H9 (cell line): Measurements from ENCODE around the gene CALN1. TPM values are rescaled to one million over a fixed set of nuclear protein-coding genes. Genes with fewer than 3 reads are reported as not detected.
A peak's percentile ranks its signal among the peaks of the same experiment; 100 is the strongest.

Source experiments
- DNase-seq: peaks from one replicate; pipeline ENCODE4 v3.0.0-alpha.2; 2017
- H2AFZ ChIP-seq: one replicate; pipeline ENCODE4 v1.6.1; 2013; ENCODE audit warnings: mild to moderate bottlenecking, low read length, control low read depth, moderate library complexity
- H2AK5ac ChIP-seq: 2 replicates; pipeline ENCODE4 v1.6.1; 2013; ENCODE audit warnings: low read length, control low read depth, mixed read lengths; ENCODE audit not compliant: insufficient read length
- H2BK120ac ChIP-seq: one replicate; pipeline ENCODE4 v1.6.1; 2013; ENCODE audit warnings: low read depth, mild to moderate bottlenecking, low read length, control low read depth, inconsistent platforms; ENCODE audit not compliant: poor library complexity, severe bottlenecking
- H2BK12ac ChIP-seq: 2 replicates; pipeline ENCODE4 v1.6.1; 2013; ENCODE audit warnings: low read length, control low read depth, mixed read lengths, low read depth; ENCODE audit not compliant: insufficient read length
- H2BK15ac ChIP-seq: 2 replicates; pipeline ENCODE4 v1.6.1; 2013; ENCODE audit warnings: low read depth, low read length, control low read depth
- H2BK20ac ChIP-seq: one replicate; pipeline ENCODE4 v1.6.1; 2013; ENCODE audit warnings: low read depth, mild to moderate bottlenecking, low read length, control low read depth, inconsistent platforms; ENCODE audit not compliant: poor library complexity, severe bottlenecking
- H2BK5ac ChIP-seq: 2 replicates; pipeline ENCODE4 v1.6.1; 2013; ENCODE audit warnings: low read length, control low read depth, mixed read lengths; ENCODE audit not compliant: insufficient read length
- H3K14ac ChIP-seq: 2 replicates; pipeline ENCODE4 v1.6.1; 2013; ENCODE audit warnings: low read length, control low read depth; ENCODE audit not compliant: insufficient read depth
- H3K18ac ChIP-seq: 2 replicates; pipeline ENCODE4 v1.6.1; 2013; ENCODE audit warnings: low read depth, mild to moderate bottlenecking, mixed read lengths, low read length, control low read depth; ENCODE audit not compliant: insufficient read length
- H3K23ac ChIP-seq: 2 replicates; pipeline ENCODE4 v1.6.1; 2013; ENCODE audit warnings: low read length, control low read depth, mixed read lengths, low read depth; ENCODE audit not compliant: insufficient read length
- H3K23me2 ChIP-seq: 2 replicates; pipeline ENCODE4 v1.6.1; 2013; ENCODE audit warnings: low read depth, mild to moderate bottlenecking, mixed read lengths, low read length, control low read depth; ENCODE audit not compliant: insufficient read length, poor library complexity, severe bottlenecking
- H3K27ac ChIP-seq: 2 replicates; pipeline ENCODE4 v1.5.1; 2013; ENCODE audit warnings: low read length, control low read depth, mixed read lengths, low read depth; ENCODE audit not compliant: insufficient read length
- H3K27me3 ChIP-seq: 2 replicates; pipeline ENCODE4 v1.6.1; 2013; ENCODE audit warnings: low read length, control low read depth, inconsistent platforms; ENCODE audit not compliant: insufficient read depth
- H3K4ac ChIP-seq: 2 replicates; pipeline ENCODE4 v1.6.1; 2013; ENCODE audit warnings: low read depth, mild to moderate bottlenecking, control low read depth, inconsistent platforms, low read length, moderate library complexity
- H3K4me1 ChIP-seq: 2 replicates; pipeline ENCODE4 v1.6.1; 2013; ENCODE audit warnings: low read length, control low read depth, inconsistent platforms; ENCODE audit not compliant: insufficient read depth
- H3K4me2 ChIP-seq: 2 replicates; pipeline ENCODE4 v1.6.1; 2013; ENCODE audit warnings: low read length, control low read depth, mixed read lengths; ENCODE audit not compliant: insufficient read length, insufficient read depth
- H3K56ac ChIP-seq: 2 replicates; pipeline ENCODE4 v1.6.1; 2013; ENCODE audit warnings: low read depth, mild to moderate bottlenecking, mixed read lengths, low read length, control low read depth; ENCODE audit not compliant: insufficient read length
- H3K79me1 ChIP-seq: 2 replicates; pipeline ENCODE4 v1.6.1; 2013; ENCODE audit warnings: low read depth, mild to moderate bottlenecking, moderate library complexity, low read length, control low read depth, inconsistent platforms; ENCODE audit not compliant: insufficient read depth, poor library complexity, severe bottlenecking
- H3K79me2 ChIP-seq: 2 replicates; pipeline ENCODE4 v1.6.1; 2013; ENCODE audit warnings: low read length, control low read depth, inconsistent platforms; ENCODE audit not compliant: insufficient read depth
- H3K9ac ChIP-seq: 2 replicates; pipeline ENCODE4 v1.6.1; 2013; ENCODE audit warnings: low read length, control low read depth, mixed read lengths; ENCODE audit not compliant: insufficient read length; ENCODE audit errors: extremely low read depth
- H3K9me3 ChIP-seq: one replicate; pipeline ENCODE4 v1.6.1; 2013; ENCODE audit warnings: low read depth, low read length, inconsistent platforms; ENCODE audit not compliant: control insufficient read depth
- H3T11ph ChIP-seq: one replicate; pipeline ENCODE4 v1.6.1; 2013; ENCODE audit warnings: mild to moderate bottlenecking, low read length, control low read depth, inconsistent platforms
- H4K20me1 ChIP-seq: one replicate; pipeline ENCODE4 v1.6.1; 2013; ENCODE audit not compliant: control insufficient read depth, insufficient read length, insufficient read depth
- H4K5ac ChIP-seq: 2 replicates; pipeline ENCODE4 v1.6.1; 2013; ENCODE audit warnings: low read depth, mild to moderate bottlenecking, mixed read lengths, low read length, control low read depth; ENCODE audit not compliant: insufficient read length
- H4K8ac ChIP-seq: replicated peaks from 2 replicates; pipeline ENCODE4 v1.6.1; 2013; ENCODE audit warnings: low read length, control low read depth, mixed read lengths, low read depth; ENCODE audit not compliant: insufficient read length
- H4K91ac ChIP-seq: 2 replicates; pipeline ENCODE4 v1.6.1; 2013; ENCODE audit warnings: low read depth, mild to moderate bottlenecking, moderate library complexity, mixed read lengths, low read length, control low read depth; ENCODE audit not compliant: insufficient read length
- H3K27ac Mint-ChIP-seq, 3 experiments: 2 replicates in 2 of 3; 3 replicates in 1 of 3; pipeline ENCODE4 v1.8.0; 2020 to 2021; ENCODE audit warnings: mixed read lengths in 3 of 3, mild to moderate bottlenecking in 1 of 3, moderate library complexity in 1 of 3
- H3K27me3 Mint-ChIP-seq: 2 replicates; pipeline ENCODE4 v1.8.0; 2021; ENCODE audit warnings: low read depth, mild to moderate bottlenecking, moderate library complexity, mixed read lengths
- H3K36me3 Mint-ChIP-seq, 3 experiments: 2 replicates in 2 of 3; 3 replicates in 1 of 3; pipeline ENCODE4 v1.8.0; 2020 to 2021; ENCODE audit warnings: low read depth in 3 of 3, mixed read lengths in 3 of 3; ENCODE audit not compliant: insufficient read depth in 1 of 3
- H3K4me1 Mint-ChIP-seq, 2 experiments: 2 replicates each; pipeline ENCODE4 v1.8.0; 2020; ENCODE audit warnings: mixed read lengths in 2 of 2
- H3K4me3 Mint-ChIP-seq, 2 experiments: 2 replicates in 1 of 2; 3 replicates in 1 of 2; pipeline ENCODE4 v1.8.0; 2020 to 2021; ENCODE audit warnings: mild to moderate bottlenecking in 2 of 2, mixed read lengths in 2 of 2, moderate library complexity in 1 of 2
- H3K9me3 Mint-ChIP-seq, 2 experiments: 2 replicates in 1 of 2; 3 replicates in 1 of 2; pipeline ENCODE4 v1.8.0; 2020; ENCODE audit warnings: mild to moderate bottlenecking in 2 of 2, mixed read lengths in 2 of 2, moderate library complexity in 1 of 2
- WGBS: extraction: QIAGEN DNeasy Blood & Tissue Kit; methylation state at CpG from one replicate; pipeline ENCODE4 v1.1.7; 2013; ENCODE audit warnings: missing lambda C conversion rate, low lambda C conversion rate, mixed read lengths; ENCODE audit not compliant: insufficient read length; ENCODE audit errors: extremely low coverage; 5-methylcytosine and 5-hydroxymethylcytosine counted together
- total RNA-seq: library from RNA; stranded (reverse); gene quantifications from 2 replicates; pipeline ENCODE4 v1.2.1, GENCODE V29; 2021
- TF ChIP-seq, protein P1 (sequence below): fragments of 200-600 bp; sonication (generic); conservative IDR thresholded peaks from 3 replicates; pipeline ENCODE4 v1.8.0; 2021; ENCODE audit warnings: antibody characterized with exemption, mild to moderate bottlenecking

The CALN1 gene
- total RNA-seq, 1 experiment from 2014 or later: 2.8 TPM

DNA sequence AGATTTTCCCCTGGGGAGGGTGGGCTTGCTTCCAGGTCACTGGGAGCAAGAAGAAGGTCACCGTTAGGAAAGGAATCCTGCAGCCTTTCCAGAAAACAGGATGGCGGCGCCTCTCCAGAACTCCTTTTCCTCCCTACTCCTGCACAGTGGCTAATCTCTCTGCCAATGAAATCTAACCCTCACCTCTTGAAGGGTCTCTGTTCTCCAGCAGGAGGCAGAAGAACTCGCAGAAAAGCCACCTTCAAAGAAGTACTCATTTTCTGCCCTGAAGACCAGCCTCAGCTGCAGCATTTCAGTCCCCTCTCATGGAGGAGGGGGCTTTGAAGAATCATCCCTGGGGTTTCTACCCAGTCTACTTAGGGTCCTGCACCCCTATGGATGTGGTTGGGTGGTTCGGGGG lies 626.9 kb downstream of the CALN1 start:
- Histone ChIP-seq H2BK12ac (no peak overlapping the region), H4K91ac (no peak overlapping the region), H3K14ac (no peak overlapping the region), H2AK5ac (no peak overlapping the region), H3T11ph (no peak overlapping the region), H3K4ac (no peak overlapping the region), H2BK5ac (no peak overlapping the region), H4K8ac (no peak overlapping the region), H3K4me2 (no peak overlapping the region), H3K27me3 (no peaks in the 10 kb centered on the region), H4K20me1 (no peaks in the 10 kb centered on the region), H3K23ac (no peak overlapping the region), H2BK20ac (no peak overlapping the region), H3K27ac (no peak overlapping the region), H3K4me1 (0 out of 2 replicates have a peak, but pooled peaks cover 2% of the 10 kb centered on the region), H3K56ac (no peak overlapping the region), H2BK15ac (no peak overlapping the region), H2AFZ (no peak overlapping the region), H3K18ac (no peak overlapping the region), H3K23me2 (no peaks in the 10 kb centered on the region), H3K79me2 (no peaks in the 10 kb centered on the region), H2BK120ac (no peak overlapping the region), H4K5ac (no peak overlapping the region), H3K9me3 (peaks cover 16% of the 10 kb centered on the region), H3K9ac (no peak overlapping the region), H3K79me1 (no peaks in the 10 kb centered on the region)
- H3K4me1 Mint-ChIP-seq: peaks cover 20% of the 10 kb centered on the region in 2 experiments
- no peak for DNase-seq
- TF ChIP-seq, protein P1, sequence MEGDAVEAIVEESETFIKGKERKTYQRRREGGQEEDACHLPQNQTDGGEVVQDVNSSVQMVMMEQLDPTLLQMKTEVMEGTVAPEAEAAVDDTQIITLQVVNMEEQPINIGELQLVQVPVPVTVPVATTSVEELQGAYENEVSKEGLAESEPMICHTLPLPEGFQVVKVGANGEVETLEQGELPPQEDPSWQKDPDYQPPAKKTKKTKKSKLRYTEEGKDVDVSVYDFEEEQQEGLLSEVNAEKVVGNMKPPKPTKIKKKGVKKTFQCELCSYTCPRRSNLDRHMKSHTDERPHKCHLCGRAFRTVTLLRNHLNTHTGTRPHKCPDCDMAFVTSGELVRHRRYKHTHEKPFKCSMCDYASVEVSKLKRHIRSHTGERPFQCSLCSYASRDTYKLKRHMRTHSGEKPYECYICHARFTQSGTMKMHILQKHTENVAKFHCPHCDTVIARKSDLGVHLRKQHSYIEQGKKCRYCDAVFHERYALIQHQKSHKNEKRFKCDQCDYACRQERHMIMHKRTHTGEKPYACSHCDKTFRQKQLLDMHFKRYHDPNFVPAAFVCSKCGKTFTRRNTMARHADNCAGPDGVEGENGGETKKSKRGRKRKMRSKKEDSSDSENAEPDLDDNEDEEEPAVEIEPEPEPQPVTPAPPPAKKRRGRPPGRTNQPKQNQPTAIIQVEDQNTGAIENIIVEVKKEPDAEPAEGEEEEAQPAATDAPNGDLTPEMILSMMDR: peak; percentile 47
- H3K9me3 Mint-ChIP-seq: peaks cover 29 to 31% of the 10 kb centered on the region in 2 experiments
- H3K4me3 Mint-ChIP-seq: no peak overlapping the region
- H3K36me3 Mint-ChIP-seq: peaks cover 22 to 27% (median 26%) of the 10 kb centered on the region in 3 experiments
- peaks cover 51% of the 10 kb centered on the region for H3K27me3 Mint-ChIP-seq
- no peak overlapping the region for H3K27ac Mint-ChIP-seq
- no CpG with 5 or more reads among the region's 5 CpGs for WGBS
